GM12873 (cell line): ENCODE results near the gene KRTAP23-1.

ENCODE experiments used
- TF ChIP-seq, protein P1 (sequence below): IDR thresholded peaks from 2 replicates; pipeline ENCODE4 v1.5.1; 2012; ENCODE audit warnings: low read depth, mild to moderate bottlenecking, moderate library complexity, low read length, control low read depth; ENCODE audit not compliant: insufficient read depth; ENCODE audit errors: missing control alignments

Gene KRTAP23-1

GRCh38 chr21:30336596-30336995 is 11.8 kb downstream of the KRTAP23-1 start:
- TF ChIP-seq, protein P1, sequence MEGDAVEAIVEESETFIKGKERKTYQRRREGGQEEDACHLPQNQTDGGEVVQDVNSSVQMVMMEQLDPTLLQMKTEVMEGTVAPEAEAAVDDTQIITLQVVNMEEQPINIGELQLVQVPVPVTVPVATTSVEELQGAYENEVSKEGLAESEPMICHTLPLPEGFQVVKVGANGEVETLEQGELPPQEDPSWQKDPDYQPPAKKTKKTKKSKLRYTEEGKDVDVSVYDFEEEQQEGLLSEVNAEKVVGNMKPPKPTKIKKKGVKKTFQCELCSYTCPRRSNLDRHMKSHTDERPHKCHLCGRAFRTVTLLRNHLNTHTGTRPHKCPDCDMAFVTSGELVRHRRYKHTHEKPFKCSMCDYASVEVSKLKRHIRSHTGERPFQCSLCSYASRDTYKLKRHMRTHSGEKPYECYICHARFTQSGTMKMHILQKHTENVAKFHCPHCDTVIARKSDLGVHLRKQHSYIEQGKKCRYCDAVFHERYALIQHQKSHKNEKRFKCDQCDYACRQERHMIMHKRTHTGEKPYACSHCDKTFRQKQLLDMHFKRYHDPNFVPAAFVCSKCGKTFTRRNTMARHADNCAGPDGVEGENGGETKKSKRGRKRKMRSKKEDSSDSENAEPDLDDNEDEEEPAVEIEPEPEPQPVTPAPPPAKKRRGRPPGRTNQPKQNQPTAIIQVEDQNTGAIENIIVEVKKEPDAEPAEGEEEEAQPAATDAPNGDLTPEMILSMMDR, result no peak

- TF ChIP-seq, protein P1, result no peak
Measured at GRCh38 chr21:30333736-30334135, 14.7 kb downstream of the KRTAP23-1 start.

DNA sequence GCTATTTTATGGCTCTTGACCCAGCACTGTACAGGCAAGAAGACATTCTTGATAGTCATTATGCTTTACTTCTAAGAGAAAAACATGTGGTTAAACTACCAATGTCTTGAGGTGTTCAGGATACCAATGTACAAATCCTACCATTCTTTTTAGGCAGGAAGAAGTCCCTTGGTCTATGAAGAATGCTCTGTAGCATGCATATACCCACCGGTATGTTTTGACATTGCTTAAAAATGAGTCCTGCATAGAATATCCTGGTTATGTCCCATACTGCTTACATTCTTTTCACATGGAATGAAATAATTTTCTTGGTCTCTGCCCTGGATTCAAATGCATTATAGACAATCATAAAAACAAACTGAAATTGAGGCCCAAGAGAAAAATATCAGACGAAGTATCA is 15.7 kb downstream of the KRTAP23-1 start:
- TF ChIP-seq, protein P1, result no peak

- TF ChIP-seq, protein P1, result no peak
Measured at GRCh38 chr21:30329203-30329875, 19.1 kb downstream of the KRTAP23-1 start.

GRCh38 chr21:30326390-30326789 is 22.0 kb downstream of the KRTAP23-1 start:
- TF ChIP-seq, protein P1, result no peak

- TF ChIP-seq, protein P1, result no peak
Measured at GRCh38 chr21:30320215-30320614, 28.2 kb downstream of the KRTAP23-1 start, which contains the start of gene KRTAP26-1. KRTAP26-1 (minus strand) TSS chr21:30320315; CDS start chr21:30320035, 280 bp downstream.

DNA sequence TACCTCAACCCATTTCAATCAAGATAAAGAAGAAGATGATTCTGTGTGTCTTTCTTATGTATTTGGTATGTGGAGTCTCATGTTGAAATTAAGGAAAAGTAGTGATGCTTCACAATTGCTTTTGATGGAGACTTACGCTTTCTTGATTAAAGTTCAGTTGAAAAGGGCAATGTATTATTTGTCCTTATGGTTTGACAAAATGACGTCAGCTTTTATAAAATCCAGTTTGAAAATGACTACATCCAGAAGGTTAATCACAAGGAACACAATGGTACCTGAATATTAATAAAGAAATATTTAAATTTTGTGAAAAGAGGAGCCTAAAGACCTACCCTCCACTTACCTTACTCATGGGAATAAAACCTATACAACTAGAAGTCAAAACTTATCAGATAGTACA is 32.7 kb downstream of the KRTAP23-1 start:
- TF ChIP-seq, protein P1, result no peak
